Astrocyte (in vitro differentiated cells and primary cell): ENCODE measurements around the gene OPRL1.

Source experiments
- EZH2 ChIP-seq: IDR thresholded peaks from 2 replicates; pipeline ENCODE4 v1.6.1; 2012; ENCODE audit warnings: mild to moderate bottlenecking, low read length, inconsistent platforms; ENCODE audit not compliant: insufficient read depth
- TF ChIP-seq, protein P1 (sequence below): IDR thresholded peaks from 2 replicates; pipeline ENCODE4 v1.5.1; 2011; ENCODE audit warnings: low read depth, mild to moderate bottlenecking, inconsistent platforms, low read length, moderate library complexity; ENCODE audit not compliant: insufficient read depth

DNA sequence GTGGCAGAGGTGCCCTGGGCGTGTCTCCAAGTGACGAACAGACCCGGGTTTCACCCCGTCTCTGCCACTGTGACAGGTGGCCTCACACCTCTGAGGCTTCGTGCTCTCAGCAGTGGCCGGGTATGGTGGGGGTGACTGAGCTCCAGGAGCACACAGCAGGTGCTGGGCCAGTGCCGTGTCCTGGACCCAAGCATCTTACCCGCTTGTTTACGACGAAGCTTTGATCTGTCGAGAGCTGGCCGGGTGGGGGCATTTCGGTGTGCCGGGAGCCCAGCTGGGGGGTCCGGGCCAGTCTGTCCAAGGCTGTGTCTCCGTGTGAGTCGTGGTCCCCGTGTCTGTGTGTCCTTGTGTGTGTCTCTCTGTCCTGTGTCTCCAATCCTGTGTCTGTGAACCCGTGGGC is 11.5 kb downstream of the OPRL1 start:
- TF ChIP-seq EZH2: no peak
- TF ChIP-seq, protein P1, sequence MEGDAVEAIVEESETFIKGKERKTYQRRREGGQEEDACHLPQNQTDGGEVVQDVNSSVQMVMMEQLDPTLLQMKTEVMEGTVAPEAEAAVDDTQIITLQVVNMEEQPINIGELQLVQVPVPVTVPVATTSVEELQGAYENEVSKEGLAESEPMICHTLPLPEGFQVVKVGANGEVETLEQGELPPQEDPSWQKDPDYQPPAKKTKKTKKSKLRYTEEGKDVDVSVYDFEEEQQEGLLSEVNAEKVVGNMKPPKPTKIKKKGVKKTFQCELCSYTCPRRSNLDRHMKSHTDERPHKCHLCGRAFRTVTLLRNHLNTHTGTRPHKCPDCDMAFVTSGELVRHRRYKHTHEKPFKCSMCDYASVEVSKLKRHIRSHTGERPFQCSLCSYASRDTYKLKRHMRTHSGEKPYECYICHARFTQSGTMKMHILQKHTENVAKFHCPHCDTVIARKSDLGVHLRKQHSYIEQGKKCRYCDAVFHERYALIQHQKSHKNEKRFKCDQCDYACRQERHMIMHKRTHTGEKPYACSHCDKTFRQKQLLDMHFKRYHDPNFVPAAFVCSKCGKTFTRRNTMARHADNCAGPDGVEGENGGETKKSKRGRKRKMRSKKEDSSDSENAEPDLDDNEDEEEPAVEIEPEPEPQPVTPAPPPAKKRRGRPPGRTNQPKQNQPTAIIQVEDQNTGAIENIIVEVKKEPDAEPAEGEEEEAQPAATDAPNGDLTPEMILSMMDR: no peak
